Astrocyte of the spinal cord (primary cell): Measurements from ENCODE around the gene HTR2A.

Experiments used
- DNase-seq: peaks from one replicate; pipeline ENCODE4 v3.0.0; 2011; ENCODE audit warnings: low read depth, low spot score
- H3K4me3 ChIP-seq: 2 replicates; pipeline ENCODE4 v1.5.1; 2011; ENCODE audit warnings: low read depth, mild to moderate bottlenecking, low read length, moderate library complexity
- in situ Hi-C: cut with HindIII; loops from 2 replicates; pipeline ENCODE4 v1.10.0; 2017; ENCODE audit warnings: low sequenced_read_pairs
- TF ChIP-seq, protein P1 (sequence below): IDR thresholded peaks from 2 replicates; pipeline ENCODE4 v1.5.1; 2012; ENCODE audit warnings: low read depth, mild to moderate bottlenecking, low read length, inconsistent platforms

Gene HTR2A

DNA sequence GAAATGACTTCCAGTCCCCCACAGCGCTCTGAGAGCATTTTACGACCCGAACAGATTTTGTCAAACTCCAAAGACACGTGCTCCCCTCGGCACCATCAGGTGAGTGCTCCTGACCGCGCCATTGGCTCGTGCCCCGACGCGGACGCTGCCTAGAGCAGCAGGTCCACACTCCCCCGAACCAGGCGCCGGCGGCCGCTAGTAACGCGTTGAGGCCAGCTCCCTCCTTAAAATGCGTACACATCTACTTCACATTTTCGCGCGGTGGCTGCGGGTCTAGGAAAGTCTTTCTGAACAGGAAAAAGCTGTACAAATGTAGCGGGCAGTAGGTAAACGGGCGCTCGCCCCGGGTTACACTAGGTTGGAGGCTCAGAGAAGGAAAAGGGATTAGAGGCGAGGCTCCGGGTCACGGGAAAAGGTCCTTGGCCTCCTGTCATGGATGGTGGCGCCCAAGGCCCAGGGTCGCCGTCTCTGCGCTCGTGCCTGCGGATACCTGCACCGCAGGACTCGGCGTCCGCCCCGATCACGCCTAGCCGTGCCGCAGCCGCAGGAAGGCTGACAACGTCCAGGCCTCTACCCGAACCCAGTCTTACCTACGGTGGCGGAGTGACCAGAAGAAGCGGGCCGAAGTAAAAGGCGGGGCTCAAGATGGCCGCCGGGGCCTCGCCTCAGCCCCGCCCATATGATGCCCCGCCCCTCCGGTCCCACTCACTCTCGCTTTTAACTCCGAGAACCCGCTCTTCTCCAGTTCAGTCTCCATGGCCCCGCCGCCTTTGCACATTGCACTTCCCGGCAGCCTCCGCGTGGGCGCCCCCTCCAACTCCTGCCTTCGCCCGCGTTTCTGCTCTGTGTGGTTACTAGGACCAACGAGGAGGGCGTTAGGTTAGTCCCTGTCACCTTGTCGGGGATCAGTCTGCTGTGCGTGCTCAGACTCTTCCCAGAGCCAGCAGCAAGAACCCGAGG lies 100.1 kb downstream of the HTR2A start, which contains the start of gene ESD:
TSS of gene ESD (minus strand) at position 647 of the 960 bp plus-strand sequence. CDS start 5,748 bp downstream, outside the sequence.
- TF ChIP-seq, protein P1, sequence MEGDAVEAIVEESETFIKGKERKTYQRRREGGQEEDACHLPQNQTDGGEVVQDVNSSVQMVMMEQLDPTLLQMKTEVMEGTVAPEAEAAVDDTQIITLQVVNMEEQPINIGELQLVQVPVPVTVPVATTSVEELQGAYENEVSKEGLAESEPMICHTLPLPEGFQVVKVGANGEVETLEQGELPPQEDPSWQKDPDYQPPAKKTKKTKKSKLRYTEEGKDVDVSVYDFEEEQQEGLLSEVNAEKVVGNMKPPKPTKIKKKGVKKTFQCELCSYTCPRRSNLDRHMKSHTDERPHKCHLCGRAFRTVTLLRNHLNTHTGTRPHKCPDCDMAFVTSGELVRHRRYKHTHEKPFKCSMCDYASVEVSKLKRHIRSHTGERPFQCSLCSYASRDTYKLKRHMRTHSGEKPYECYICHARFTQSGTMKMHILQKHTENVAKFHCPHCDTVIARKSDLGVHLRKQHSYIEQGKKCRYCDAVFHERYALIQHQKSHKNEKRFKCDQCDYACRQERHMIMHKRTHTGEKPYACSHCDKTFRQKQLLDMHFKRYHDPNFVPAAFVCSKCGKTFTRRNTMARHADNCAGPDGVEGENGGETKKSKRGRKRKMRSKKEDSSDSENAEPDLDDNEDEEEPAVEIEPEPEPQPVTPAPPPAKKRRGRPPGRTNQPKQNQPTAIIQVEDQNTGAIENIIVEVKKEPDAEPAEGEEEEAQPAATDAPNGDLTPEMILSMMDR: peak; percentile 1
- in situ Hi-C loops: no loop called here
- peak within 1 kb of the TSS; percentile 62 for H3K4me3 ChIP-seq
- DNase-seq: peak; percentile 95

- DNase-seq: no peak
- TF ChIP-seq, protein P1: no peak
- in situ Hi-C loops: no loop called here
- peak overlapping the region; percentile 62 for H3K4me3 ChIP-seq
These were observed 100.7 kb downstream of the HTR2A start for GRCh38 chr13:46796129-46796514.

- DNase-seq: no peak
- in situ Hi-C loops: no loop called here
- TF ChIP-seq, protein P1: no peak
- H3K4me3 ChIP-seq: no peak overlapping the region
These were observed 101.5 kb downstream of the HTR2A start for GRCh38 chr13:46795321-46795720.

GRCh38 chr13:46783504-46783903 lies 113.3 kb downstream of the HTR2A start:
- TF ChIP-seq, protein P1: no peak
- no peak for DNase-seq
- in situ Hi-C loops: no loop called here
- no peak overlapping the region for H3K4me3 ChIP-seq

GRCh38 chr13:46782691-46783090 lies 114.2 kb downstream of the HTR2A start:
- DNase-seq: no peak
- in situ Hi-C loops: no loop called here
- TF ChIP-seq, protein P1: no peak
- no peak overlapping the region for H3K4me3 ChIP-seq

GRCh38 chr13:46782066-46782465 lies 114.8 kb downstream of the HTR2A start:
- H3K4me3 ChIP-seq: no peak overlapping the region
- in situ Hi-C loops: no loop called here
- no peak for DNase-seq
- TF ChIP-seq, protein P1: no peak
